Measurements from ENCODE around the gene SH3RF1.
A peak's percentile ranks its signal among the peaks of the same experiment; 100 is the strongest.

The SH3RF1 gene

GRCh38 chr4:169121861-169122382 is 148.8 kb downstream of the SH3RF1 start:
- H3K4me3 ChIP-seq (replicated peaks; ENCODE audit: low read depth, low read length) = no peak overlapping the region
- no peak for DNase-seq (ENCODE audit: low read depth)
- no peak for TF ChIP-seq CTCF (IDR thresholded peaks at IDR 0.05; ENCODE audit: low read length, missing control alignments)

GRCh38 chr4:169120624-169121023 is 150.1 kb downstream of the SH3RF1 start:
- no peak for TF ChIP-seq CTCF (IDR thresholded peaks at IDR 0.05; ENCODE audit: low read length, missing control alignments)
- H3K4me3 ChIP-seq (replicated peaks; ENCODE audit: low read depth, low read length) = no peak overlapping the region
- DNase-seq (ENCODE audit: low read depth) = no peak

GRCh38 chr4:169119536-169119935 is 151.2 kb downstream of the SH3RF1 start:
- H3K4me3 ChIP-seq (replicated peaks; ENCODE audit: low read depth, low read length) = no peak overlapping the region
- no peak for TF ChIP-seq CTCF (IDR thresholded peaks at IDR 0.05; ENCODE audit: low read length, missing control alignments)
- DNase-seq (ENCODE audit: low read depth) = no peak

- no peak for TF ChIP-seq CTCF (IDR thresholded peaks at IDR 0.05; ENCODE audit: low read length, missing control alignments)
- peak; percentile 72 for DNase-seq (ENCODE audit: low read depth)
- no peak overlapping the region for H3K4me3 ChIP-seq (replicated peaks; ENCODE audit: low read depth, low read length)
Measured at GRCh38 chr4:169117591-169118081, 153.1 kb downstream of the SH3RF1 start.

GRCh38 chr4:169116270-169116901 is 154.4 kb downstream of the SH3RF1 start:
- peak; percentile 51 for DNase-seq (ENCODE audit: low read depth)
- no peak overlapping the region for H3K4me3 ChIP-seq (replicated peaks; ENCODE audit: low read depth, low read length)
- no peak for TF ChIP-seq CTCF (IDR thresholded peaks at IDR 0.05; ENCODE audit: low read length, missing control alignments)

- TF ChIP-seq CTCF (IDR thresholded peaks at IDR 0.05; ENCODE audit: low read length, missing control alignments) = peak; percentile 62
- H3K4me3 ChIP-seq (replicated peaks; ENCODE audit: low read depth, low read length) = no peak overlapping the region
- DNase-seq (ENCODE audit: low read depth) = peak; percentile 95
Measured at GRCh38 chr4:169115897-169116254, 154.9 kb downstream of the SH3RF1 start.

All from fibroblast of pulmonary artery (primary cell).